Measurements from ENCODE around the gene GTPBP2.
"Not testable (repeated sequence)": the region's sequence is repeated elsewhere in the genome, so short reads cannot be mapped to it uniquely, and the experiment has no call there.

The GTPBP2 gene

DNA sequence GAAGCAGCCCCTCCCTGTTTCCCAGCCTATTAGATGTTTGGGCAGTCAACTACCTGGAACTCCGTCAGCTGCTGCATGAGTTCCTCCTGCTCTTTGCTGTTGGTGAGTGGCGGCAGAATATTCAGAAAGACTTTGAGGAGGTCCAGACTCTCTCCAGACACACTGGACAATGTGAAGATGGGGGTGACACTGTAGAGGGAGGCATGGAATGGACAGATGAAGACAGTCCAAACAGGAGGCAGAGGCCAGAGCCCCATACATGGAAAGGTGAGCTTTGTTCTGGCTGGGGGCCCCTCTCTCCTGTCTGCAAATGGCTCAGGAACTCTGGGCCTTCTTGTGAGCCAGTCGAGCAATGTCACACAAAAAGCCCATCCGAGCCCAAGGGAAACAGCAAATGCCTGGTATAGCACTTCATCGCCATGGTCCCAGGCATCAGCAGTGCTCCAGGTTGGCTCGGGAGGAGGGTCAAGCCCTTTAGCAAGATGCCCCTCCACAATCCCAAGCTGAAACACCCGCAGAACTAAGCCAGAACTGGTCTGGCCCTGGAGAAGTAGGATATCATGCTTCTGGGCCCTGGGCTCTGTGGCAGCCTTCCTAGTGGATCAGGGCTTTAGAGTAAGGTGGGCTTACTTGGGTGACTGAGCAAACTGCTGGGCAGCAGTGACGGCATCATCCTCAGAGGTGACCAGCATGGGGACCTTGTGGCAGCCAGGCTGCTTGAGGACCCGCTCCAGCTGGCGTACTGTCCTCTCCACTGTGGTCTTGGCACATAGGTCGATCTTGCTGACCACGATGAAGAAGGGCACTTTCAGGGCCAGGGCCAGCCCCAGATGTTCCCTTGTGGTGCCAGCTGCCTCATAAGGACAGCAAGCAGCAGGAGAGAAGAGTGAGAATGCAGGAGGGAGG is 4.9 kb downstream of the GTPBP2 start:
- no peak for DNase-seq

DNA sequence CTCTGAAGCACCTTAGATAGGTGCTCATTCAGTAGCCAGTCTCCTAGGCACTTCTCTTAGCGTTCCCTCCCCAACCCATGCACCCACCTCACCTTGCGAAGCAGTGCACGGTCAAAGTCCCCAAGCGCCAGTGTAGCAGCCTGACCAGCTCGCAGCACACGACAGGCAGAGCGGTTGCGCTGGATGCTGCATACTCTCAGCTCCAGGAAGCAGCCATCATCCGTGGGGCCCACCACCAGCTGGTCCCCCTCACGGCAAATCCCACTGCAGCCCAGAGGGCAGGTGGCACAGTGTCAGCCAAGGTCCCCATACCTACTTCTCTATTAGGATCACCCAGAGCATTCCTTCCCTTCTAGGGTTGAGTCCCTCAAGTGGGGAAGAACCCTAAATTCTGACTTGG is 6.5 kb downstream of the GTPBP2 start:
- no peak for DNase-seq

DNA sequence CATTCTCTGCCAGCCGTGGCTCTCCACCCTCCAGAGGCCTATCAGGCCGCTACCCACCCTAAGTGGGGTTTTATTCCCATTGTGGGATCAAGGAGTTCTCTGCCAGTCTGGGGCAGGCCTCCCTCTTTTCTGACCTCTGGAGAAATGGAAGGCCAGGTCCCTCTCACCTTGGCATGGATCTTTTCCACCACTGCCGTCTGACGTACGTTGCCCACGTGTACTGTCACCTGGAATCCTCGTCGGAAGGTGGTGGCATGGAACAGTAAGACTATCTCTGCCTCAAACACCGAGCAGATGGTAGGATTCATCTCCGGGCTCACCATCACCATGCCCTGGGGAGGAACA is 7.3 kb downstream of the GTPBP2 start:
- DNase-seq: no peak

DNA sequence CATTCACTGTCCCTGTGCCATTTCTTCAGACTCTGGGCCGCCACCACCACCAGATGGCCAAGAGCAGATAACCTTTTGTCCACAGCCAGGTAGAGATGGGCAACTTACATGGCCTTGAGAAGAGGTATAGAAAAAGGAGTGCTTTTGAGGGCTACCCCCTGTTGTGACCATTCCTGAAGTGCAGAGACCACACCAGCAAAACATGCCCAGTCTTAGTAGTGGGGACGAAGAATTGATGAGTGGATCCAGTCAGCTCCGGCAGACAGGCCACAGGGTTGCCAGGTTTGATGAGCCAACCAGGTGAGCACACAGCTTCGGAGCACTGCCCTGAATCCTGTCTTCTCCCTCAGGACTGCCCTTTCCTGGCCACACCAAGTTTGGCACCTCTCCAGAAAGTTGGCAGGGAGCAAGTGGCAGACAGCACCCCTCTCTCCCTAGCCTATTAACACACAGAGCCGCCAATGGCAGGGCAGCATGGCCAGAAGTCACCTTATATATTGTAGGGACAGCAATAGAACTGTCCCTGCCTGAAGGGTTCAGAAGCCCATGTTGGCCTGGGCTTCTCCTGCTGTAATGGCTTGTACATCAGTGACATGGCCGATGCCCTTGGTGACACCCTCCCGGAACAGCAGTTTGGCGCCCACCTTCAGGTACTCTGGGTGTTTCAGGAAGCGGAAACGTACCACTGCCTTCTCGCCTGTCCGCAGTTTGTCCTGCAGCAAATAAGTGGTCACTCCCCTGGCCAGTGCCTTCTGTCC is 7.8 kb downstream of the GTPBP2 start:
- no peak for DNase-seq

DNA sequence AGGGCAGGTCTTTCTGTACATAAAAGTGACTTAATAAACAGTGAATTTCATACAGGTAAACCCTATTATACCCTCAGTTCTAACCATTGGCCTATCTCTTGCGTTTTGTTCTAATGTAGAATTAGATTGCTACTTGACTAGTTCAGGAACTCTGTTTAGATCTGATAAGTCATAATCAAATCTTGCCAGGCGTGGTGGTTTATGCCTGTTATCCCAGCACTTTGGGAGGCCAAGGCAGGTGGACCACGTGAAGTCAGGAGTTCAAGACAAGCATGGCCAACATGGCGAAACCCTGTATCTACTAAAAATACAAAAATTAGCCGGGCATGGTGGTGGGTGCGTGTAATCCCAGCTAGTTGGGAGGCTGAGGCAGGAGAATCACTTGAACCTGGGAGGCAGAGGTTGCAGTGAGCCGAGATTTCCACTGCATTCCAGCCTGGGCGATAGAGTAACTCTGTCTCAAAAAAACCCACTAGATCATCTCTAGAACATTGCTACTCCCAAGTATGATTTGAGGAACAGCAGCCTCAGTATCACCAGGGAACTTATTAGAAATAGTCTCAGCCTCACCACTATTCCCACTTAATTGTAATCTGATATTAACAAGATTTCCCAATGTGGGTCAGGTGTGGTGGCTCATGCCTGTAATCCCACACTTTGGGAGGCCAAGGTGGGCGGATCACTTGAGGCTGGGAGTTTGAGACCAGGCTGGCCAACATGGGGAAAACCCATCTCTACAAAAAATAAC is 12.2 kb downstream of the GTPBP2 start:
- DNase-seq: no peak

DNA sequence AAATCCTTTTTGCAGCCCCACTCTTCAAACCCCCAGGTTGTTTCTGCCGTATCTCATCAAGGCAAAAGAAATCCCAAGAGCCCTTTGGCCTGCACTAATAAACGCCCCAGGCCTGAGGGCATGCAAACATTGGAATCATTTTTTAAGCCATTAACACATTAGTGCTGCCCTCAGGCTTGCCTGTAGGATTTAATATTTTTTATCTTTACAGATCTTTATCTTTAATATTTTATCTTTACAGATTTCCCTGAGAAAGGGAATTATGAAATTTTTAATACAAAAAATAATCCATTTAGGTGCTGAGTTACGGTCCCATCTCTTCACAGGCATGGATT is 14.7 kb downstream of the GTPBP2 start:
- DNase-seq: no peak

DNA sequence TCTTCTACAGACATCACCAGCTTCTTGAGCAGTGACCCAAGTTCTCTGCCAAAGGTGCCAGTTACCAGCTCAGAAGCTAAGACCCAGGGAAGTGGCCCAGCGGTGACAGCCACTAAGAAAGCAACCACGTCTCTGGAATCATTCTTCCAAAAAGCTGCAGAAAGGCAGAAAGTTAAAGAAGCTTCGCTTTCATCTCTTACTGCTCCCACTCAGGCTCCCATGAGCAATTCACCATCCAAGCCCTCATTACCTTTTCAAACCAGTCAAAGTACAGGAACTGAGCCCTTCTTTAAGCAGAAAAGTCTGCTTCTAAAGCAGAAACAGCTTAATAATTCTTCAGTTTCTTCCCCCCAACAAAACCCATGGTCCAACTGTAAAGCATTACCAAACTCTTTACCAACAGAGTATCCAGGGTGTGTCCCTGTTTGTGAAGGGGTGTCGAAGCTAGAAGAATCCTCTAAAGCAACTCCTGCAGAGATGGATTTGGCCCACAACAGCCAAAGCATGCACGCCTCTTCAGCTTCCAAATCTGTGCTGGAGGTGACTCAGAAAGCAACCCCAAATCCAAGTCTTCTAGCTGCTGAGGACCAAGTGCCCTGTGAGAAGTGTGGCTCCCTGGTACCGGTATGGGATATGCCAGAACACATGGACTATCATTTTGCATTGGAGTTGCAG is 15.2 kb downstream of the GTPBP2 start:
- DNase-seq: no peak

DNA sequence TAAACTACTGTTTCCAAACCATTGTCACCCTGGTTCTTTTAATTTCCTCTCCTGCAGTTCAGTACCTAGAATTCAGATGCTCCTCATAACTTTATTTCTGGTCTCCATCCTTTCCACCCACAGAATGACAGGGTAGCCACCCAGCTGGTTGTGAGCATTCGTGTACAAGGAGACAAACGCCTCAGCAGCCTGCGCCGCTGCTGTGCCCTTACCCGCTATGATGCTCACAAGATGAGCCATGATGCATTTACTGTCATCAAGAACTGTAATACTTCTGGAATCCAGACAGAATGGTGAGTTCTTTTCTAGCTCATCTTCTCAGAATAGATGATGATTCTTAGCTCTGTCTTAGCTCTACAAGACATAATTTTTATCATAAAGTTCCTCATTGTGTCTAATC is 18.6 kb downstream of the GTPBP2 start:
- DNase-seq: no peak

DNA sequence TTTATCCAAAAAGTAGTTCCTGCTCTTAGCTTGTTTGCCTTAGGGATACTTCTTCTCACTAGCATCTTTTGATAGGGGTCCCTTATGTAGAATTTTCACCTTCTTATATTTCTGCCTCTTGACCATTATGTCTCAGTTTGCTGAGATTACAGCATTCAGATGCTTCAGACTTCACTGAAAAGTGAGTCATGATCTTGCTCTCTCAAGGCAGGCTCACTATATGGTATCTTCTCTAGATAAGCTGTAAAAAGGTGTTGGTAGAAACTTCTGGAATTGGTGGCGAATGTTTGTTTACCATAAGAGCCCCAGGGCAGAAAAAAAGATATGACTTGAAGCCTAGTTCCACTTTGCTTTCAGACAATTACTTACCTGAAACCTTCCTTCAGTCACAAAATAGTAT is 19.7 kb downstream of the GTPBP2 start:
- no peak for DNase-seq

DNA sequence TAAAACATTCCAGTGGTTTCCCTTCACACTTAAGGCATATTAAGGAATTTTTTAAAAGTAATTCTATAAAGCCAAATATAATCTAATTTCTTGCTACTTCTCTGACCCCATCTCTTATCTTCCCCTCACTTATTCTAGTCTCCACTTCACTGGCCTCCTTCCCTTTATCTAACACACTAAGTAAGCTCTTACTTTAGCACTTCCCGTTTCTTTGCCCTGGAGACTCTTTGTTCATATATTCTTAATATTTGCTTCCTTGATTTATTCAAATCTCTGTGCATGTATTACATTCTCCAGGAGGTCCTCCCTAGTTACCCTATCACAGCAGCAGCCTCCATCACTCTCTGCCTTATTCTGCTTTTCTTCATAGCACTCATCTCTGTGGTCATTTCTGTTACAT is 20.3 kb downstream of the GTPBP2 start:
- no peak for DNase-seq

DNA sequence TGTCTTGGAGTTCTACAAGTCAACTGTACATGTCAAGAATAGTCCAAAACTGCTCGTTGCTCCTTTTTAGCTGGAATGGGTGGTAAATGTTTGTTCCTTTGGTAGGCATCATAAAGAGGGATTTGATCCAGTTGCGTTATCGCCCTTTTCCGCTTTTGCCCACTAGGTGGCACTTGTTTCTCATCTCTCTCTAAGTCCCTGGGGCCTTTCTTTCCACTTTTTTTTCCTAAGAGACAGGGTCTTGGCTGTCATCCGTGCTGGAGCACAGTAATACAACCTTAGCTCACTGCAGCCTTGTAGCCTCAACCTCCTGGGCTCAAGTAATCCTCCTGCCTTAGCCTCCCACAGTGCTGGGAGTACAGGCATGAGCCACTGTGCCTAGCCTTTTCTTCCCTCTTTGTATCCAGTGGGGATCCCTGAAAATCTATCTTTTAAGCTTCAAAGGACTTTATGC is 20.7 kb downstream of the GTPBP2 start:
- DNase-seq: peak; percentile 63

DNA sequence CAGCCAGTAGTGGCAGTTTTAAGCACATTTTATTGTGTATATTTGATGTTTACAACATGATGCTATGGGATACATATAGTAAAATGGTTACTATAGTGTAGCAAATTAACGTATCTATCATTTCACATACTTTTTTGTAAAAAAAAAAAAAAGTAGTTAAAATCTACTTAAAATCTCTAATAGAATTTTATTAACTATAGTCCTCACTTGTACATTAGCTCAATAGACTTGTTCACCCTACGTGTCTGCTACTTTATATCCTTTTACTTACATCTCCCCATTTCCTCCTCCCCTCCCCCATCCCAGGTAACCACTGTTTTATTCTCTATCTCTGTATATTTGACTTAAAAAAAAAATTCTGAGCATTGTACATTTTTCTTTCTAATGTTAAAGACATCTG is 23.0 kb downstream of the GTPBP2 start:
- DNase-seq: no peak

DNA sequence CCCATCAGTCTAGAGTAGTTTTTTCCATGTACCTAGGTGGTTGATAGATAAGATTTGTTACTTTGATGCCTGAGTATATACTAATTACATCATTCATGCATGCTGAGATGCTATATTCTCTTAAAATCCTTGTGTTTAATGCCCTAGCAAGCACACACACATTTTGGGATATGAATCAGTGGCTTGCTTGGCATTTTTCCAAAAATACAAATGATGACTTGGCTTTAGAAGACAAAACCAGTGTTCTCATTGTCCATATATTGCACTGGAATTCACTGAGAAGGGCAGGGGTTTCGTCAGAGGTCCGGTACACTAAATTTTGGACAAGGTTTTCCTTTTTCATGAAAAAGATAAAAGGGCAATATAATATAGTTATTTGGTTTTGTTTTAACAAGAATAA is 24.9 kb downstream of the GTPBP2 start:
- no peak for DNase-seq

DNA sequence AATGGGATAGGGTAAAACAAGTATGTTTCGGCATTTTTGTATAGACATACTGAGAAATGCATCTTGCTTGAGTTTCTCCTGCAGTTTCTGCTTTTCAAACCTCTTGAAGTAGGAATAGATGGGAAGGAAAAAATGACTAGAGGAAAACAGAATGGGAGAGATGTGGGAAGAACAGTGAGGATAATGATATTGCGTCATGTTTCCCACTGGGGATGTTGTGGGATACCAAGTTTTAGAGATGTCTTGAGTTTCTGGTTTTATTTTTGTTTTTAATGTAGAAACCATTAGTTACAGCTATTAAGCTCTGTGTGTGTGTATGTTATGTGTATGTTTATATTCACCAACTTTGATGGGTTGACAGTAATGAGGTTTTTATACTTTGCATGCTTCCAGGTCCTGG is 28.5 kb downstream of the GTPBP2 start:
- DNase-seq: no peak

DNA sequence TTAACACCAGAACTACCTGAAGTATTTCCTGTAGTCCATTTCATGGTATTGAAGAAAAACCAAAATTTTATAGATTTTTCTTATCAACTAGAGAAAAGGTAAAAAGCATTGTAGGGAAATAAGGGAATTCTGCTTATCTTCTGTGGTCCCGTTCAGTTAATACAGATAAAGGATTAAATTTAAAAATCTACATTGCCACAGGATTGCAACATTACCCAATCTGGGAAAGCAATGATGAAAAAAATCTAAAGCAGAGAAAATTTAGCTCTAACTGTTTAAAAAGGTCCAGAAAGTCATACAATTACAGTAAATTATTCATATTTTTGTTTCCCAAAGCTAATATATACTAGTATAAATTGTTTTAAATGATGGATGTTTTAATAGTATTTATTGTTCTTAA is 35.1 kb downstream of the GTPBP2 start:
- DNase-seq: no peak

DNA sequence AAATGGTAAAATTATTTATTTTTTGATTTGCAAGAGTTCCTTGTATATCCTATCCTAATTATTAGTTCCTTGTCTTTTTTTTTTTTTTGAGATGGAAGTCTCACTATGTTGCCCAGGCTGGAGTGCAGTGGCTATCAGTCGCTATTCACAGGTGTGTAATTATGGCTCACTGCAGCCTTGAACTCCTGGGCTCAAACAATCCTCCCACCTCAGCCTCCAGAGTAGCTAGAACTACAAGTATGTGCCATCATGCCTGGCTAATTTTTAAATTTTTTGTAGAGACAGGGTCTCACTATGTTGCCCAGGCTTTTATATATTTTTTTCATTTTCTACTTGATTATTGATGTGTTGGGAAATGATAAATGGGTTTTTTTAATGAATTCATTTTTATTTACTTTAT is 39.5 kb downstream of the GTPBP2 start:
- DNase-seq: not testable (repeated sequence)

DNA sequence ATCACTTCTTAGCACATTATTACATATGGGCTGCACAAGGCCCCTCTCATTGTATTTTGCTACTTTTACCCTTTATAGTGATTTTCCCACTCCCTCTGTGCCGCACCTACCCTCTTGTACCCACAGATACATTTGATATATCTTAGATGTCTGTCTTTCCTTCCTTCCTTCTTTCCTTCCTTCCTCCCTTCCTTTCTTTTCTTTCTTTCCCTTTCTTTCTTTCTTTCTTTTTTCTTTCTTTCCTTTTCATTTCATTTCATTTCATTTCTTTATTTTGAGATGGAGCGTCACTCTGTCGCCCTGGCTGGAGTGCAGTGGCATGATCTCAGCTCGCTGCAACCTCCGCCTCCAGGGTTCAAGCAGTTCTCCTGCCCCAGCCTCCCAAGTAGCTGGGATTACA is 40.9 kb downstream of the GTPBP2 start:
- no peak for DNase-seq

DNA sequence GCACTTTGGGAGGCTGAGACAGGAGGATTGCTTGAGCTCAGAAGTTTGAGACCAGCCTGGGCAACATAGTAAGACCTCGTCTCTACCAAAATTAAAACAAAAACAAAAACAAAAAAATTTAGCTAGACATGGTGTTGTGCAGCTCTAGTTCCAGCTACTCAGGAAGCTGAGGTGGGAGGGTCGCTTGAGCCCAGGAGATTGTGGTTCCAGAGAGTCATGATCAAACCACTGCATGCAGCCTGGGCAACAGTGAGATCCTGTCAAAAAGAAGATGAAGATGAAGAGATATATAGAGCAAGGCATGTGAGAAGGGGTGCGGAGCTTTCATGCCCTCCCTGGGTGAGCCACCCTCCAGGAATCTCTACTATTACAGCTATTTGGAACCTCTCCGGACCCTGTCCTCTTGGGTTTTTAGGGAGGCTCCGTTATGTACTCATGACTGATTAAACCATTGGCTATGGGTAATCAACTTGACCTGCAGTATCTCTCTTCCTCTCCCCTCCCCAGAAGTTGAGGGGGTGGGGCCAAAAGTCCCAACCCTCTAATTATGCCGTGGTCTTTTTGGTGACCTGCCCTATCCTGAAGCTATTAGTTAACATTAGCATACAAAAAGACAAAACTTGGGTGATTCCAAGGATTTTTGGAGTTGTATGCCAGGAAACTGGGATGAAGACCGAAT is 44.0 kb downstream of the GTPBP2 start:
- DNase-seq: no peak

DNA sequence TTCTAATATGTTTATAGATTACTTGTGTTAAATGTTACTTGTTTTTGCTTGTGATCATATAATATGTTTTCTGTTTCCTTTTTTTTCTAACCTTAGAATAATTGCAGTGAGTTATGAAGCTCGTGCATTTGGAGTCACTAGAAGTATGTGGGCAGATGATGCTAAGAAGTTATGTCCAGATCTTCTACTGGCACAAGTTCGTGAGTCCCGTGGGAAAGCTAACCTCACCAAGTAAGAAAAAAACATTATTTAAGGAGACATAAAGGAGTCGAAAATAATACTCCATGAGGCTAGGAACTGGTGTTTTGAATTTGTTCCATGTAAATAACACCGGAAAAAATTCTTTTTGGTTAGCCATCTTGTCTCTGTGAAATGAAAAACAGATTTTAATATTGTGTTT is 46.2 kb downstream of the GTPBP2 start:
- no peak for DNase-seq

DNA sequence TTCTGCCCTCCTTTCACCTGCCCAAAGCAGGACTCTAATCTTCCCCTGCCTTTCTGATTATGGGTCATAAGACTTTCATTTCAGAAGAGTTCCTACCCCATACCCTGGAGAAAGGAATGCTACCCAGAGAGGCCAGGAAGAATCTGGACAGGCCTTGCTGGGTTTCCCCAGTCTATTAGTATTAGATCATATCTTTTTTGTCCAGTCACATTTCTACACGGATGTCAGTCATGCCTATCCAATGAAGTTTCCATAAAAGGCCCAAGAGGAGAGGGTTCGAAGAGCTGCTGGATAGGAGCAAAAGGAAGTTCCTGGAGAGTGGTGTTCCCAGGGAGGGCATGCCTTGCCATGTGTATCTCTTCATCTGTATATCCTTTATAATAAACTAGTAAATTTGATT is 49.9 kb downstream of the GTPBP2 start:
- DNase-seq: no peak

DNA sequence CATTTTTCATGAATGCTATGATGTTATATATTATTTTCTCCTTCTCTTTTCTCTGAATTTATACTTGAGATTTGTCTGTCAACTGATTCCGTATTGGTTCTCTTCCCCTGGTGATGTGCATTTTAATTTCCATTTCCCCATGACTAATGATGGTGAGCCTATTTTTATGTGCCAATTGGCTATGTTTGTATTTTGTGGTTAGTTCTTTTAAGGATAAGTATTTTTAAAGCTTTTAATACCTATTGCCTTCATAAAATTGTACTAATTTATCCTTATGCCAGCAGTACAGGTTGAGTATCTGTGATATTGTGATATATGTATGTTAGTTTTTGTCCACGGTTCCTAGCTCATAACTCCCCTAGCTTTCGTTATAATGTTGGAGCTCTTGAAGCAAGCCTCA is 50.3 kb downstream of the GTPBP2 start:
- DNase-seq: no peak

DNA sequence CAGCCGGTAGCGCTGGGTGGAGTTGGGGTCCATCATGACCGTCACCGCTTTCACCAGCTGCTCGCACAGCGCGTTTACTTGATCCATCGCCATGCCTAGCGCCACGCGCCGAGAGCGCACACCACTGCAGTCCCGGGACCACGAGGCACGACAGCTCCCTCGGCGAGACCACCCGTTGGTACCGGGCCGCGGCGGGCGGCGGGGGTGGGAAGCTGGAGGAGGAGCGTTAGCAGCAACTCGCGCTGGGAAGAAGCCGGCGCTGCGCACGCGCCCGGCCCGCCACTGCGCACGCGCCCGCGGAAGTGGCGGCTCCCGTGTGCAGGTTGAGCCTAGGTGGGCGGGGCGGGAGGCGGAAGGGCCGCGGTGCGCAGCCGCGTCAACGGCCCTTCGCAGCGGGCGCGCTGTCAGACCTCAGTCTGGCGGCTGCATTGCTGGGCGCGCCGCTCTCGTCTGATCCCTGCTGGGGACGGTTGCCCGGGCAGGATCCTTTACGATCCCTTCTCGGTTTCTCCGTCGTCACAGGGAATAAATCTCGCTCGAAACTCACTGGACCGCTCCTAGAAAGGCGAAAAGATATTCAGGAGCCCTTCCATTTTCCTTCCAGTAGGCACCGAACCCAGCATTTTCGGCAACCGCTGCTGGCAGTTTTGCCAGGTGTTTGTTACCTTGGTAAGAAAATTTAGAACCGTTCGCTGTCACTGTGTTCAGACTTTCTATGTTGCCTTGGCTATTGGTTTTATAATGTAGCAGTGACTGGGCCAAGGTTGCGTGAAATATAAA is 53.1 kb downstream of the GTPBP2 start, which contains the start of the genes POLH and XPO5:
Gene POLH, plus strand, starts transcription at position 414 of the 780 bp plus-strand sequence. CDS start 6,135 bp downstream, outside the sequence.
Gene XPO5, minus strand, starts transcription at position 267 of the 780 bp plus-strand sequence. Its CDS starts 174 bp downstream, at position 93.
- peak; percentile 74 for DNase-seq
